Mesenchymal stem cell (in vitro differentiated cells and primary cell): ENCODE results near the gene PGAP6.
"Not testable (repeated sequence)": the region's sequence is repeated elsewhere in the genome, so short reads cannot be mapped to it uniquely, and the experiment has no call there.

Experiments used
- DNase-seq: peaks from one replicate; pipeline ENCODE4 v3.0.0-alpha.2; 2013
- H2AFZ ChIP-seq: one replicate; pipeline ENCODE4 v1.6.1; 2013; ENCODE audit warnings: low read depth, mild to moderate bottlenecking, control low read depth, inconsistent platforms, low read length, moderate library complexity
- H2AK5ac ChIP-seq: 2 replicates; pipeline ENCODE4 v1.6.1; 2013; ENCODE audit warnings: low read length, moderate library complexity, mild to moderate bottlenecking, inconsistent platforms; ENCODE audit not compliant: severe bottlenecking
- H2BK120ac ChIP-seq: one replicate; pipeline ENCODE4 v1.6.1; 2013; ENCODE audit warnings: low read depth, mild to moderate bottlenecking, inconsistent platforms, low read length, moderate library complexity
- H2BK12ac ChIP-seq, 2 experiments: one replicate each; pipeline ENCODE4 v1.6.1; 2013; ENCODE audit warnings: inconsistent platforms in 2 of 2, low read length in 2 of 2, mild to moderate bottlenecking in 2 of 2, moderate library complexity in 2 of 2, control low read depth in 1 of 2
- H2BK15ac ChIP-seq: one replicate; pipeline ENCODE4 v1.6.1; 2013; ENCODE audit warnings: mild to moderate bottlenecking, low read depth, inconsistent platforms; ENCODE audit not compliant: poor library complexity, severe bottlenecking
- H2BK5ac ChIP-seq: 2 replicates; pipeline ENCODE4 v1.6.1; 2013; ENCODE audit warnings: low read depth, mild to moderate bottlenecking, low read length, control low read depth, inconsistent platforms; ENCODE audit not compliant: poor library complexity, severe bottlenecking
- H3K14ac ChIP-seq, 2 experiments: one replicate each; pipeline ENCODE4 v1.6.1; 2013; ENCODE audit warnings: inconsistent platforms in 2 of 2, low read length in 2 of 2, control low read depth in 1 of 2, mild to moderate bottlenecking in 1 of 2, moderate library complexity in 1 of 2
- H3K18ac ChIP-seq, 2 experiments: one replicate each; pipeline ENCODE4 v1.6.1; 2013; ENCODE audit warnings: inconsistent platforms in 2 of 2, low read length in 2 of 2, control low read depth in 1 of 2, low read depth in 1 of 2, mild to moderate bottlenecking in 1 of 2
- H3K23ac ChIP-seq, 2 experiments: one replicate each; pipeline ENCODE4 v1.6.1; 2013; ENCODE audit warnings: inconsistent platforms in 2 of 2, low read length in 2 of 2, mild to moderate bottlenecking in 2 of 2, moderate library complexity in 2 of 2, control low read depth in 1 of 2
- H3K27ac ChIP-seq: 2 replicates; pipeline ENCODE4 v1.5.1; 2013; ENCODE audit warnings: mild to moderate bottlenecking, moderate library complexity, low read length, control low read depth, inconsistent platforms; ENCODE audit not compliant: poor library complexity, severe bottlenecking
- H3K27me3 ChIP-seq, 2 experiments: 2 replicates each; pipeline versions ENCODE4 v1.6.1 to v1.7.0; 2013; ENCODE audit warnings: low read length in 2 of 2, mild to moderate bottlenecking in 2 of 2, moderate library complexity in 2 of 2, control low read depth in 1 of 2, inconsistent platforms in 1 of 2; ENCODE audit not compliant: control insufficient read depth in 1 of 2, insufficient read depth in 1 of 2
- H3K36me3 ChIP-seq, 2 experiments: 2 replicates each; pipeline versions ENCODE4 v1.6.1 to v1.7.0; 2013; ENCODE audit warnings: low read length in 2 of 2, control low read depth in 1 of 2, inconsistent platforms in 1 of 2, low read depth in 1 of 2, mild to moderate bottlenecking in 1 of 2; ENCODE audit not compliant: insufficient read depth in 2 of 2, control insufficient read depth in 1 of 2
- H3K4ac ChIP-seq, 2 experiments: one replicate each; pipeline ENCODE4 v1.6.1; 2013; ENCODE audit warnings: inconsistent platforms in 2 of 2, low read length in 2 of 2, mild to moderate bottlenecking in 2 of 2, moderate library complexity in 2 of 2, control low read depth in 1 of 2, low read depth in 1 of 2
- H3K4me1 ChIP-seq: 2 replicates; pipeline ENCODE4 v1.6.1; 2013; ENCODE audit warnings: low read depth, low read length, control low read depth; ENCODE audit not compliant: control insufficient read depth, insufficient read depth
- H3K4me2 ChIP-seq: 2 replicates; pipeline ENCODE4 v1.6.1; 2013; ENCODE audit warnings: low read length, mild to moderate bottlenecking, inconsistent platforms; ENCODE audit not compliant: poor library complexity, severe bottlenecking
- H3K4me3 ChIP-seq, 2 experiments: 2 replicates each; pipeline versions ENCODE4 v1.5.1 to v1.7.0; 2013; ENCODE audit warnings: low read length in 2 of 2, mild to moderate bottlenecking in 2 of 2, control low read depth in 1 of 2, low read depth in 1 of 2; ENCODE audit not compliant: insufficient read depth in 1 of 2
- H3K79me1 ChIP-seq: replicated peaks from 2 replicates; pipeline ENCODE4 v1.6.1; 2013; ENCODE audit warnings: mild to moderate bottlenecking, control low read depth, low read length, inconsistent platforms; ENCODE audit not compliant: poor library complexity, severe bottlenecking
- H3K9ac ChIP-seq: 2 replicates; pipeline ENCODE4 v1.7.0; 2013; ENCODE audit warnings: mild to moderate bottlenecking, low read length, moderate library complexity
- H3K9me3 ChIP-seq: 2 replicates; pipeline ENCODE4 v1.7.0; 2013; ENCODE audit warnings: mild to moderate bottlenecking, low read length; ENCODE audit not compliant: control insufficient read depth
- H4K8ac ChIP-seq: one replicate; pipeline ENCODE4 v1.6.1; 2013; ENCODE audit warnings: inconsistent platforms, mild to moderate bottlenecking, low read length, moderate library complexity
- H4K91ac ChIP-seq: one replicate; pipeline ENCODE4 v1.6.1; 2013; ENCODE audit warnings: mild to moderate bottlenecking, low read length, inconsistent platforms
- WGBS: methylation state at CpG from one replicate; pipeline ENCODE4 v1.1.7; 2013; ENCODE audit warnings: mixed read lengths; 5-methylcytosine and 5-hydroxymethylcytosine counted together

PGAP6 gene

GRCh38 chr16:378113-378820, 3.5 kb downstream of the PGAP6 start:
- Histone ChIP-seq H3K4me1 (peaks cover 31% of the 10 kb centered on the region), H3K79me1 (peaks cover 35% of the 10 kb centered on the region), H3K36me3 (peaks cover 36 to 53% of the 10 kb centered on the region in 2 experiments)
- H3K27me3 ChIP-seq, H3K14ac ChIP-seq, H3K4me3 ChIP-seq, H2BK5ac ChIP-seq, DNase-seq, H2BK12ac ChIP-seq, H3K4ac ChIP-seq, H3K4me2 ChIP-seq, H3K9me3 ChIP-seq, H2AK5ac ChIP-seq, H3K9ac ChIP-seq, H4K8ac ChIP-seq, H2AFZ ChIP-seq, H3K27ac ChIP-seq, H2BK15ac ChIP-seq, H4K91ac ChIP-seq, H3K23ac ChIP-seq, H2BK120ac ChIP-seq, H3K18ac ChIP-seq: not testable (repeated sequence)
- 88% methylated on average over 33 of the region's 36 CpGs for WGBS

- Histone ChIP-seq H2BK120ac (no peak overlapping the region), H3K27ac (no peak overlapping the region), H3K9ac (no peak overlapping the region), H2BK15ac (no peak overlapping the region), H3K18ac (no peak overlapping the region), H2BK5ac (no peak overlapping the region), H2AFZ (no peak overlapping the region), H4K91ac (no peak overlapping the region), H2BK12ac (no peak overlapping the region), H2AK5ac (no peak overlapping the region), H3K4me1 (peaks cover 25% of the 10 kb centered on the region), H3K27me3 (no peaks in the 10 kb centered on the region), H3K4me3 (no peak overlapping the region), H3K4me2 (no peak overlapping the region), H3K79me1 (peaks cover 35% of the 10 kb centered on the region), H3K36me3 (peaks cover 43 to 61% of the 10 kb centered on the region in 2 experiments), H3K14ac (no peak overlapping the region), H3K4ac (no peak overlapping the region), H3K9me3 (no peaks in the 10 kb centered on the region), H3K23ac (no peak overlapping the region), H4K8ac (no peak overlapping the region)
- 96% methylated on average over 42 of the region's 42 CpGs for WGBS
- DNase-seq: no peak
Observed at GRCh38 chr16:377419-377951, 4.3 kb downstream of the PGAP6 start.

GRCh38 chr16:376817-377418, 4.9 kb downstream of the PGAP6 start:
- H3K18ac ChIP-seq: no peak overlapping the region
- H3K4me2 ChIP-seq: no peak overlapping the region
- no peak overlapping the region for H4K91ac ChIP-seq
- no peak overlapping the region for H2BK5ac ChIP-seq
- WGBS: 98% methylated on average over 24 of the region's 26 CpGs
- H3K4me1 ChIP-seq: peaks cover 22% of the 10 kb centered on the region
- no peak overlapping the region for H2BK120ac ChIP-seq
- H3K23ac ChIP-seq: no peak overlapping the region
- peaks cover 48 to 67% of the 10 kb centered on the region in 2 experiments for H3K36me3 ChIP-seq
- H3K79me1 ChIP-seq: peaks cover 35% of the 10 kb centered on the region
- no peak for DNase-seq
- no peak overlapping the region for H3K14ac ChIP-seq
- no peak overlapping the region for H4K8ac ChIP-seq
- no peak overlapping the region for H2BK12ac ChIP-seq
- H3K27me3 ChIP-seq: no peaks in the 10 kb centered on the region
- H3K9me3 ChIP-seq: no peaks in the 10 kb centered on the region
- H3K4me3 ChIP-seq: no peak overlapping the region
- H3K9ac ChIP-seq: no peak overlapping the region
- no peak overlapping the region for H2AK5ac ChIP-seq
- H2BK15ac ChIP-seq: no peak overlapping the region
- H2AFZ ChIP-seq: no peak overlapping the region
- H3K4ac ChIP-seq: no peak overlapping the region
- H3K27ac ChIP-seq: no peak overlapping the region

GRCh38 chr16:375927-376816, 5.6 kb downstream of the PGAP6 start:
- H4K8ac ChIP-seq: no peak overlapping the region
- no peak overlapping the region for H2BK12ac ChIP-seq
- peaks cover 24% of the 10 kb centered on the region for H3K4me1 ChIP-seq
- no peaks in the 10 kb centered on the region for H3K27me3 ChIP-seq
- H3K4me3 ChIP-seq: no peak overlapping the region
- 96% methylated on average over 44 of the region's 44 CpGs for whole genome bisulfite sequencing
- no peak overlapping the region for H3K27ac ChIP-seq
- no peak overlapping the region for H2BK120ac ChIP-seq
- H3K36me3 ChIP-seq: peaks cover 55 to 74% of the 10 kb centered on the region in 2 experiments
- no peak overlapping the region for H3K9ac ChIP-seq
- no peak overlapping the region for H3K4me2 ChIP-seq
- H3K18ac ChIP-seq: no peak overlapping the region
- H3K4ac ChIP-seq: no peak overlapping the region
- H4K91ac ChIP-seq: no peak overlapping the region
- no peak overlapping the region for H2BK15ac ChIP-seq
- no peak overlapping the region for H3K23ac ChIP-seq
- peaks cover 33% of the 10 kb centered on the region for H3K79me1 ChIP-seq
- no peak overlapping the region for H2AFZ ChIP-seq
- no peaks in the 10 kb centered on the region for H3K9me3 ChIP-seq
- DNase-seq: no peak
- no peak overlapping the region for H2BK5ac ChIP-seq
- H3K14ac ChIP-seq: no peak overlapping the region
- H2AK5ac ChIP-seq: no peak overlapping the region
